Stimulated activated CD8-positive, alpha-beta memory T cell treated with anti-CD3 and anti-CD28 coated beads, Interleukin-4, amount 100 ng/mL, for 1 hour (primary cell): ENCODE measurements around the gene EXOSC7.
"Not testable (repeated sequence)": the region's sequence is repeated elsewhere in the genome, so short reads cannot be mapped to it uniquely, and the experiment has no call there.

Experiments
- DNase-seq, 2 donors: peaks; one replicate each; pipeline ENCODE4 v3.0.0-alpha.2; 2020; ENCODE audit warnings: low read depth in 2 of 2, low spot score in 1 of 2

EXOSC7 gene

GRCh38 chr3:45053805-45054195 is 77.8 kb downstream of the EXOSC7 start:
- DNase-seq = not testable (repeated sequence)

DNA sequence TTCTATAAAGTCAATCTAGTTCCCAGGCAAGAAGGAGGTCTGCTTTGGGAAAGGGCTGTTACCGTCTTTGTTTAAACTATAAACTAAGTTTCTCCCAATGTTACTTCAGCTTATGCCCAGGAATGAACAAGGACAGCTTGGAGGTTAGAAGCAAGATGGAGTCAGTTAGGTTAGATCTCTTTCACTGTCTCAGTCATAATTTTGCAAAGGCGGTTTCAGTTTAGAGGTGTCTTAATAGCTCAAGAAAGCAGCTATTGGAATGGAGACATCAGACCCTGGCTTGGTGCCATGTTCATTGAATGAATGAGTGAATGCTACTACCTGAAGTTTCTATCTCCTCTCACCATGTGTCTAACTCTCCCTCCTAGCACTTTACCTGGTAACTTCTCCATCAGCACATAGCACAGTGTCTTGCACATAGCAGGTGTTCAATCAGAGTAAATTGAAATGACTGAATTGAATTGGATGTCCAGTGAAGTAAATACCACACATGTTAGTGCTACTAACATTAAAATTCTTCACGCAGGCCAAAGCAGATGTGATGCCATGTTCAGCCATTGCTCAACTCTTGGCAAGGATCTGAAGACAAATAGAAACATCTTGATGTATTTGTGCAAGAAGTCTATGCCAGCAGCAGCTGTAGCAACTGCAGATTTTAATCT is 78.3 kb downstream of the EXOSC7 start:
- DNase-seq = no peak

DNA sequence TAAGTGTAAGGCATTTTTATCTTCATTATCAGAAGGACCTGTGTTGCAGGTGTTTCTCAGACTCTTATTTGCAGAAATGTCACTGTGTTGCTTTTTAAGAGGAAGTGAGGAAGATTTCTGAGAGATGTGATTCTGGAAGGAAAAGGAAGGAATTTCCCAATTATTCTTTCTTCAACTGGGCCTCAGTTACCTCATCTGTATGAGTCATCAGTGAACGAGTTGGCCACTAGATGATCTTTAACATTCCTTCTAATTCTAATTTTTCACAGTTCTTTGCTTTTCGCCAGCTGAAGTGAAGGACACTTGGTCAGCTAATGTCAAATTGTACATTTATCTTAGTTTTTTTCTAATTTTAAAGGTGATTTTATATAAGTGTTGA is 79.0 kb downstream of the EXOSC7 start:
- DNase-seq = no peak

GRCh38 chr3:45055411-45056143 is 79.5 kb downstream of the EXOSC7 start:
- no peak for DNase-seq

DNA sequence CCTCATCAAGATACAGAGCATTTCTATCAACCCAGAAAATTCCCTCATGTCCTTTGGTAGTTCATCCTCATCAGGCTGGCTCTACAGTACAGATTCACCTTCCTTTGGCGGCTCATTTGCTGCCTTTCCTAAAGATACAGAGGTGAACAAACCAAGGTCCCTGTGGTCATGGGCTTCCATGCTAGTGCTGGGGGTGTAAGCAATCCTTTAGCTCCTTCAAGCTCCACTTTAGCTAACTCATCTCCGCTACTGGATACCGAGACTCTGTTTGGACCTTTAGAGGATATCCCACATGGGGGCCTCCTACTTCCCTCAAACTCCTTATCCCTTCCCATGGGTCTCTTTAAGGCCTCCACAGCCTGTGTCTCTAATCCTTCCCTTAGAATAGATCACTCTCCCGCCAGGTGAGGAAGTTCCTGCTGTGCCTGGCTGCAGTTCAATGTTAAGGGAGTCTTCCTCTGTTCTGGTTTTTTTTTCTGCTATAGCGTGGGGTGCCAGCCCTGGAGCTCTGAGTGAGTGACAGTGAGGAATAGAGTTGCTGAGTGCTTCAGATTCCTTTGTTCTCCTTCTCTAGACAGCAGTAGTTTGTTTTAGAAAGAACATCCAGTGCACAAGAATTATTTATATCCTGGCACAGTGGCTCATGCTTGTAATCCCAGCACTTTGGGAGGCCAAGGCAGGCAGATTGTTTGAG is 80.7 kb downstream of the EXOSC7 start:
- DNase-seq = no peak

- DNase-seq = no peak
Measured at GRCh38 chr3:45057557-45057956, 81.5 kb downstream of the EXOSC7 start.

DNA sequence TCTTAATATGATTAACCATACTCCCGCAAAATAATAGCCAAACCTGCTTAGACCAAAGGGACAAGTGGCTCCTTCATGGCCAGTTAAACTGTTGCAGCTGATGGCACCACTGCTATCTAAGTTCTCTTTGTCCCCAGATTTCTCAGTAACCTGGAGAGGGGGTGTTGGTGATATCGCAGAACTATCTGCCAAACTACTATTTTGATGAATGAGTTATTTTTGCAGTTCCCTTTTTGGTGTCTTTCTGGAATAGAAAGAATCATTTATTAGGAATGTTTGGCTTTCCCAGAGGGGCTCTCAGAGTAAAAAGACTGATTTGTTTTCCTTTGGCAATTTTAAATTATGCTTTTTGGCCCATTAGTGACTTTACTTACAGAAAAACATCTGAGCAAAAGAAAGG is 83.1 kb downstream of the EXOSC7 start:
- DNase-seq = no peak

DNA sequence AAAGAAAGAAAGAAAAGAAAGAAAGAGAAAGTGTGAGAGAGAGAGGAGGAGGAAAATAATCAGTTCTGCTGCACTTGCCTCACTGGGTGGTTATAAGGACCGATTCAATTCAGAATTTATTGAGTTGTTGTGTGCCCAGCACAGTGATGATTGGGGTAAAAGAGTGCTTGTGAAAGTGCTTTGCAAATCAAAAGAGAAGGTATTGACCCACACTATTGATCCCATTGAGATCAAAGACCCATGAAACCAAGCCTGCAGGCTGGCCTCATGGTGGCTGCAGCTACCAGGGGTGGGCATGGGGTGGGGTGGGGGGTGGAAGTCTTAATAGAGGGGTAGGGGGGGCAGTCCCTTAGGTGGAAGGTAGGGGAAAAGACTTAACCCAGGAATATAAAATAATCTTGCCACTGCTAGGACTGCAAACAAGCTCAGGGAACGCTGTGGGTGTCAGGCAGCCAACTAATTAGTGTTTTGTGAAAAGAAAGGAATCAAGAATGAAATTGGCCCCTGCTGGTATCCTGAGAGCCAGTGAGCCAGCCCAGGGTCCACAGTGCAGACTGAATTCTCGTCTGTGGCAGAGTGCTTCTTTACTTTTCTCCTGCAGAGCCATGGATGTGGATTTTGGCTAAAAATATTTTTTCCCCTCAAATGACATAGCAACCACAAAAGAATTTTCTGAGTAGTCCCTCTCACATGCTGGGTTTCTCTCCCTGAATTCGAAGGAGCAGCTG is 84.3 kb downstream of the EXOSC7 start:
- DNase-seq = no peak
